ENCODE results near the gene SOX13. TPM values are rescaled to one million over a fixed set of nuclear protein-coding genes. Genes with fewer than 3 reads are reported as not detected.

The SOX13 gene
- total RNA-seq, 1 experiment from 2014 or later = 35.6 TPM

DNA sequence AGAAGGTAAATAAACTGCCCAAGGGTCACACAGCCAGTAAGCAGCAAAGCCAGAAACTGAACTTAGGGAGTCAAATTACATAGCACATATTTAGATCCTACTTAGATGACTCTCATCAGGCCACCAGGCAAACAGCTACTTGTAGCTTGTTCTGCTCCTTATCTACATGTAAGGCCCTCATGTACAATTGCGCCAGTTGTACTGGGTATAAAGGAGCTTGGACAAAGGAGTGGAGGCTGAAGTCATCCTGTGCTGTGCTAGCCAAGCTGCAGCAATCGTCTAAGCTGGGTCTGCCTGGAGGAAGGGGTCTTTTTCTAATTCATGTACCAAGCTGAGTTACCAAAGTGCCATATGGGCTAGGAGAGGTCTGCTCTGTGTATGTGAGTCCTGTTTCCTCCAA is 66.2 kb downstream of the SOX13 start:
- Histone ChIP-seq H3K4me1 (ENCODE audit: control insufficient read depth in 1 of 2, insufficient read depth in 2 of 2, low read length in 2 of 2) (no peaks in the 10 kb centered on the region), H3K27ac (ENCODE audit: low read depth, low read length) (no peak overlapping the region), H3K36me3 (ENCODE audit: control insufficient read depth in 1 of 2, insufficient read depth in 2 of 2, low read length in 2 of 2) (peaks cover 0 to 7% of the 10 kb centered on the region in 2 experiments; a peak in 1 of 4 replicates), H3K4me2 (ENCODE audit: low read length) (no peak overlapping the region), H3K9me2 (ENCODE audit: insufficient read depth) (no peaks in the 10 kb centered on the region), H3K9ac (ENCODE audit: low read length) (no peak overlapping the region), H3K79me2 (ENCODE audit: insufficient read depth, low read length) (no peaks in the 10 kb centered on the region), H3K4me3 (replicated peaks in 1 of 2; ENCODE audit: low read depth in 1 of 2, low read length in 2 of 2) (no peak overlapping the region), H3K9me3 (ENCODE audit: control insufficient read depth in 1 of 2, insufficient read depth in 1 of 2, low read depth in 1 of 2, low read length in 2 of 2) (no peaks in the 10 kb centered on the region), H4K20me1 (ENCODE audit: insufficient read depth) (no peaks in the 10 kb centered on the region), H3K27me3 (ENCODE audit: insufficient read depth, low read length) (no peaks in the 10 kb centered on the region), H2AFZ (ENCODE audit: low read depth, low read length, poor library complexity, severe bottlenecking) (no peak overlapping the region)
- ChIA-PET RAD21 (ENCODE audit: low non-redundant PET in 1 of 2, low total read pairs in 2 of 2, uncharacterized antibody in 2 of 2, unreplicated experiment in 2 of 2) (no interaction called here), POLR2A (no interaction called here), CTCF (interaction anchor here (0.9 to 2.1 kb wide), 3 partner anchors 9 to 23 kb away, joined by 3 to 4 read pairs (median 4); no protein-coding TSS in a partner anchor)
- BruUV-seq (replicated peaks) = no TSS peak
- ATAC-seq (no peak), DNase-seq (ENCODE audit: low read depth, low spot score) (no peak)
- intact Hi-C loops (cut with micrococcal nuclease) = no loop called here
- TF ChIP-seq SP1 (IDR thresholded peaks at IDR 0.05; ENCODE audit: low read depth) (no peak), EZH2 (IDR thresholded peaks at IDR 0.05) (no peak), SRF (IDR thresholded peaks at IDR 0.05; ENCODE audit: low read depth) (no peak), ZNF274 (IDR thresholded peaks at IDR 0.05; ENCODE audit: low read depth, low read length) (no peak), CEBPB (IDR thresholded peaks at IDR 0.05; ENCODE audit: low read depth) (no peak), JUND (IDR thresholded peaks at IDR 0.05) (no peak), RAD21 (IDR thresholded peaks at IDR 0.05; ENCODE audit: low read depth) (no peak), CBX3 (IDR thresholded peaks at IDR 0.05; ENCODE audit: low read depth) (no peak), POLR2AphosphoS5 (IDR thresholded peaks at IDR 0.05; ENCODE audit: low read depth, low read length) (no peak), ZFX (IDR thresholded peaks at IDR 0.05) (no peak), ELF1 (IDR thresholded peaks at IDR 0.05; ENCODE audit: borderline replicate concordance, low read depth) (no peak), FOSL1 (IDR thresholded peaks at IDR 0.05; ENCODE audit: low read depth) (no peak), POLR2A (IDR thresholded peaks at IDR 0.05; ENCODE audit: borderline replicate concordance, extremely low read depth, insufficient read depth, insufficient read length) (no peak), YY1 (IDR thresholded peaks at IDR 0.05; ENCODE audit: extremely low read depth, insufficient replicate concordance, low read depth, low read length) (no peak), TCF7L2 (IDR thresholded peaks at IDR 0.05; ENCODE audit: borderline replicate concordance, extremely low read depth, insufficient read depth, insufficient read length) (no peak), SIN3A (IDR thresholded peaks at IDR 0.05; ENCODE audit: low read depth) (no peak)
- TF ChIP-seq, protein P1, sequence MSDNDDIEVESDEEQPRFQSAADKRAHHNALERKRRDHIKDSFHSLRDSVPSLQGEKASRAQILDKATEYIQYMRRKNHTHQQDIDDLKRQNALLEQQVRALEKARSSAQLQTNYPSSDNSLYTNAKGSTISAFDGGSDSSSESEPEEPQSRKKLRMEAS (IDR thresholded peaks at IDR 0.05) = no peak
- TF ChIP-seq, protein P2, sequence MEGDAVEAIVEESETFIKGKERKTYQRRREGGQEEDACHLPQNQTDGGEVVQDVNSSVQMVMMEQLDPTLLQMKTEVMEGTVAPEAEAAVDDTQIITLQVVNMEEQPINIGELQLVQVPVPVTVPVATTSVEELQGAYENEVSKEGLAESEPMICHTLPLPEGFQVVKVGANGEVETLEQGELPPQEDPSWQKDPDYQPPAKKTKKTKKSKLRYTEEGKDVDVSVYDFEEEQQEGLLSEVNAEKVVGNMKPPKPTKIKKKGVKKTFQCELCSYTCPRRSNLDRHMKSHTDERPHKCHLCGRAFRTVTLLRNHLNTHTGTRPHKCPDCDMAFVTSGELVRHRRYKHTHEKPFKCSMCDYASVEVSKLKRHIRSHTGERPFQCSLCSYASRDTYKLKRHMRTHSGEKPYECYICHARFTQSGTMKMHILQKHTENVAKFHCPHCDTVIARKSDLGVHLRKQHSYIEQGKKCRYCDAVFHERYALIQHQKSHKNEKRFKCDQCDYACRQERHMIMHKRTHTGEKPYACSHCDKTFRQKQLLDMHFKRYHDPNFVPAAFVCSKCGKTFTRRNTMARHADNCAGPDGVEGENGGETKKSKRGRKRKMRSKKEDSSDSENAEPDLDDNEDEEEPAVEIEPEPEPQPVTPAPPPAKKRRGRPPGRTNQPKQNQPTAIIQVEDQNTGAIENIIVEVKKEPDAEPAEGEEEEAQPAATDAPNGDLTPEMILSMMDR (IDR thresholded peaks at IDR 0.05 in 2 of 3, conservative IDR thresholded peaks at IDR 0.05 in 1 of 3; ENCODE audit: borderline replicate concordance in 1 of 3, insufficient read depth in 1 of 3, low read depth in 2 of 3, low read length in 2 of 3) = no peak
- TF ChIP-seq, protein P3, sequence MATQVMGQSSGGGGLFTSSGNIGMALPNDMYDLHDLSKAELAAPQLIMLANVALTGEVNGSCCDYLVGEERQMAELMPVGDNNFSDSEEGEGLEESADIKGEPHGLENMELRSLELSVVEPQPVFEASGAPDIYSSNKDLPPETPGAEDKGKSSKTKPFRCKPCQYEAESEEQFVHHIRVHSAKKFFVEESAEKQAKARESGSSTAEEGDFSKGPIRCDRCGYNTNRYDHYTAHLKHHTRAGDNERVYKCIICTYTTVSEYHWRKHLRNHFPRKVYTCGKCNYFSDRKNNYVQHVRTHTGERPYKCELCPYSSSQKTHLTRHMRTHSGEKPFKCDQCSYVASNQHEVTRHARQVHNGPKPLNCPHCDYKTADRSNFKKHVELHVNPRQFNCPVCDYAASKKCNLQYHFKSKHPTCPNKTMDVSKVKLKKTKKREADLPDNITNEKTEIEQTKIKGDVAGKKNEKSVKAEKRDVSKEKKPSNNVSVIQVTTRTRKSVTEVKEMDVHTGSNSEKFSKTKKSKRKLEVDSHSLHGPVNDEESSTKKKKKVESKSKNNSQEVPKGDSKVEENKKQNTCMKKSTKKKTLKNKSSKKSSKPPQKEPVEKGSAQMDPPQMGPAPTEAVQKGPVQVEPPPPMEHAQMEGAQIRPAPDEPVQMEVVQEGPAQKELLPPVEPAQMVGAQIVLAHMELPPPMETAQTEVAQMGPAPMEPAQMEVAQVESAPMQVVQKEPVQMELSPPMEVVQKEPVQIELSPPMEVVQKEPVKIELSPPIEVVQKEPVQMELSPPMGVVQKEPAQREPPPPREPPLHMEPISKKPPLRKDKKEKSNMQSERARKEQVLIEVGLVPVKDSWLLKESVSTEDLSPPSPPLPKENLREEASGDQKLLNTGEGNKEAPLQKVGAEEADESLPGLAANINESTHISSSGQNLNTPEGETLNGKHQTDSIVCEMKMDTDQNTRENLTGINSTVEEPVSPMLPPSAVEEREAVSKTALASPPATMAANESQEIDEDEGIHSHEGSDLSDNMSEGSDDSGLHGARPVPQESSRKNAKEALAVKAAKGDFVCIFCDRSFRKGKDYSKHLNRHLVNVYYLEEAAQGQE (IDR thresholded peaks at IDR 0.05; ENCODE audit: low read depth) = no peak
